HCT116 (cell line): ENCODE data around the gene GALNT7. TPM values are rescaled to one million over a fixed set of nuclear protein-coding genes. Genes with fewer than 3 reads are reported as not detected.

Experiments
- ATAC-seq: fragments of 200-7000 bp; cut with Tn5 transposase; 2 replicates; pipeline ENCODE4 v1.9.1; 2020; ENCODE audit warnings: mild to moderate bottlenecking, moderate library complexity
- BruUV-seq: library from RNA; stranded (reverse); fragments of 400-500 nt; replicated peaks from 2 replicates; lab custom pipeline; 2021; lab: Mats Ljungman, UMichigan
- CTCF ChIA-PET: fragments of 300-600 bp; sonication (Branson Sonifier 250); formaldehyde crosslinking; loops from one replicate; lab custom pipeline; 2021; ENCODE audit warnings: antibody characterized with exemption; lab: Charles Lee
- POLR2A ChIA-PET: fragments of 300-600, 350-600 bp; sonication (Branson Sonifier 250); formaldehyde crosslinking; loops from one replicate; lab custom pipeline; 2021; ENCODE audit warnings: antibody characterized with exemption; lab: Charles Lee
- RAD21 ChIA-PET, 2 experiments: fragments of 300-600 bp; sonication (Branson Sonifier 250); formaldehyde crosslinking; loops; one replicate each; lab custom pipeline; 2023; ENCODE audit warnings: low total read pairs in 2 of 2; ENCODE audit not compliant: uncharacterized antibody in 2 of 2, unreplicated experiment in 2 of 2, low non-redundant PET in 1 of 2; lab: Charles Lee
- DNase-seq: peaks from one replicate; pipeline ENCODE4 v3.0.0-alpha.2; 2010; ENCODE audit warnings: low read depth, low spot score
- H2AFZ ChIP-seq: fragments of 200-600 bp; shearing (Covaris generic), sonication (generic); 2 replicates; pipeline ENCODE4 v1.6.1; 2017; ENCODE audit warnings: low read depth, mixed run types, mixed read lengths, antibody characterized with exemption, low read length; ENCODE audit not compliant: poor library complexity, severe bottlenecking
- H3K27ac ChIP-seq: 2 replicates; pipeline ENCODE4 v1.5.1; 2012; ENCODE audit warnings: low read depth, low read length
- H3K27me3 ChIP-seq: fragments of 200-600 bp; sonication (generic); 2 replicates; pipeline ENCODE4 v1.6.1; 2016; ENCODE audit warnings: mixed run types, low read length, mixed read lengths; ENCODE audit not compliant: insufficient read depth
- H3K36me3 ChIP-seq, 2 experiments: fragments of 200-500 bp in 1 of 2; fragments of 200-600 bp in 1 of 2; sonication (Bioruptor generic) in 1 of 2; sonication (generic) in 1 of 2; 2 replicates each; pipeline versions ENCODE4 v1.5.1 to v1.6.1; 2014 to 2016; ENCODE audit warnings: low read length in 2 of 2, inconsistent platforms in 1 of 2, mixed read lengths in 1 of 2, mixed run types in 1 of 2; ENCODE audit not compliant: insufficient read depth in 2 of 2, control insufficient read depth in 1 of 2
- H3K4me1 ChIP-seq, 2 experiments: fragments of 200-600 bp in 1 of 2; sonication (generic) in 1 of 2; 2 replicates each; pipeline versions ENCODE4 v1.5.1 to v1.6.1; 2012 to 2017; ENCODE audit warnings: low read length in 2 of 2, inconsistent platforms in 1 of 2, mild to moderate bottlenecking in 1 of 2, mixed read lengths in 1 of 2, mixed run types in 1 of 2, moderate library complexity in 1 of 2; ENCODE audit not compliant: insufficient read depth in 2 of 2, control insufficient read depth in 1 of 2
- H3K4me2 ChIP-seq: fragments of 200-600 bp; sonication (generic); 2 replicates; pipeline ENCODE4 v1.6.1; 2017; ENCODE audit warnings: mixed run types, low read length, mixed read lengths
- H3K4me3 ChIP-seq, 2 experiments: fragments of 200-600 bp in 1 of 2; sonication (generic) in 1 of 2; replicated peaks in 1 of 2; 2 replicates each; pipeline ENCODE4 v1.5.1; 2011 to 2016; ENCODE audit warnings: low read length in 2 of 2, control low read depth in 1 of 2, low read depth in 1 of 2, mild to moderate bottlenecking in 1 of 2, mixed read lengths in 1 of 2, mixed run types in 1 of 2
- H3K79me2 ChIP-seq: fragments of 200-600 bp; sonication (generic); 2 replicates; pipeline ENCODE4 v1.6.1; 2017; ENCODE audit warnings: mild to moderate bottlenecking, mixed run types, low read length, moderate library complexity, mixed read lengths; ENCODE audit not compliant: insufficient read depth
- H3K9ac ChIP-seq: fragments of 200-600 bp; sonication (generic); 2 replicates; pipeline ENCODE4 v1.6.1; 2016; ENCODE audit warnings: low read length, mixed read lengths
- H3K9me2 ChIP-seq: fragments of 200-600 bp; sonication (generic), shearing (Covaris generic); 2 replicates; pipeline ENCODE4 v1.6.1; 2017; ENCODE audit warnings: mixed run types, mild to moderate bottlenecking, moderate library complexity; ENCODE audit not compliant: insufficient read depth
- H3K9me3 ChIP-seq, 2 experiments: fragments of 200-500 bp in 1 of 2; fragments of 200-600 bp in 1 of 2; sonication (Bioruptor generic) in 1 of 2; sonication (generic) in 1 of 2; 2 replicates each; pipeline ENCODE4 v1.6.1; 2014 to 2017; ENCODE audit warnings: low read length in 2 of 2, mixed read lengths in 2 of 2, inconsistent platforms in 1 of 2, low read depth in 1 of 2, mild to moderate bottlenecking in 1 of 2, mixed run types in 1 of 2, moderate library complexity in 1 of 2; ENCODE audit not compliant: control insufficient read depth in 1 of 2, insufficient read depth in 1 of 2
- H4K20me1 ChIP-seq: fragments of 200-600 bp; sonication (generic), shearing (Covaris generic); 2 replicates; pipeline ENCODE4 v1.6.1; 2017; ENCODE audit warnings: mixed run types, mild to moderate bottlenecking, moderate library complexity; ENCODE audit not compliant: insufficient read depth
- ATF3 ChIP-seq: IDR thresholded peaks from 2 replicates; pipeline ENCODE4 v1.6.1; 2012
- EGR1 ChIP-seq: IDR thresholded peaks from 2 replicates; pipeline ENCODE4 v1.6.1; 2012; ENCODE audit warnings: low read depth
- ELF1 ChIP-seq: IDR thresholded peaks from 2 replicates; pipeline ENCODE4 v1.6.1; 2012; ENCODE audit warnings: low read depth, borderline replicate concordance
- FOSL1 ChIP-seq: IDR thresholded peaks from 2 replicates; pipeline ENCODE4 v1.6.1; 2012; ENCODE audit warnings: low read depth
- POLR2A ChIP-seq: IDR thresholded peaks from 2 replicates; pipeline ENCODE4 v1.7.0; 2011; ENCODE audit warnings: borderline replicate concordance; ENCODE audit not compliant: insufficient read depth, insufficient read length; ENCODE audit errors: extremely low read depth
- POLR2AphosphoS5 ChIP-seq: IDR thresholded peaks from 2 replicates; pipeline ENCODE4 v1.6.1; 2011; ENCODE audit warnings: mild to moderate bottlenecking, low read depth, low read length, moderate library complexity
- SIN3A ChIP-seq: IDR thresholded peaks from 2 replicates; pipeline ENCODE4 v1.6.1; 2012; ENCODE audit warnings: low read depth
- YY1 ChIP-seq: IDR thresholded peaks from 2 replicates; pipeline ENCODE4 v1.6.1; 2011; ENCODE audit warnings: low read length, low read depth, moderate library complexity, mild to moderate bottlenecking; ENCODE audit not compliant: insufficient replicate concordance; ENCODE audit errors: extremely low read depth
- ZBTB33 ChIP-seq: IDR thresholded peaks from 2 replicates; pipeline ENCODE4 v1.6.1; 2011; ENCODE audit warnings: mild to moderate bottlenecking, low read length, moderate library complexity; ENCODE audit not compliant: insufficient replicate concordance; ENCODE audit errors: extremely low read depth
- ZFX ChIP-seq: fragments of 450-650 bp; IDR thresholded peaks from 2 replicates; pipeline ENCODE4 v1.6.1; 2017
- ZNF274 ChIP-seq: fragments of 200-500 bp; sonication (Bioruptor generic); IDR thresholded peaks from 2 replicates; pipeline ENCODE4 v1.6.1; 2014; ENCODE audit warnings: mild to moderate bottlenecking, low read depth, low read length, inconsistent platforms
- intact Hi-C: fragments of 100-400 bp; cut with micrococcal nuclease; formaldehyde crosslinking; loops from 2 replicates; pipeline ENCODE4 v1.10.0; 2022
- total RNA-seq: library from RNA; stranded (reverse); gene quantifications from one replicate; pipeline ENCODE4 v1.2.1, GENCODE V29; 2021; ENCODE audit not compliant: unreplicated experiment
- TF ChIP-seq, protein P1 (sequence below), 3 experiments: fragments of 200-600 bp in 1 of 3; sonication (generic) in 1 of 3; IDR thresholded peaks in 2 of 3; conservative IDR thresholded peaks in 1 of 3; 2 replicates each; pipeline ENCODE4 v1.5.1; 2012 to 2017; ENCODE audit warnings: low read depth in 2 of 3, low read length in 2 of 3, antibody characterized with exemption in 1 of 3, borderline replicate concordance in 1 of 3, control low read depth in 1 of 3, mild to moderate bottlenecking in 1 of 3, mixed read lengths in 1 of 3, mixed run types in 1 of 3, moderate library complexity in 1 of 3; ENCODE audit not compliant: insufficient read depth in 1 of 3
- TF ChIP-seq, protein P2 (sequence below): IDR thresholded peaks from 2 replicates; pipeline ENCODE4 v1.6.1; 2012

GALNT7 gene
- total RNA-seq, 1 experiment from 2014 or later, result 21.3 TPM

GRCh38 chr4:173264245-173264644 is 95.6 kb downstream of the GALNT7 start (continued):
- no peak for TF ChIP-seq ZBTB33
- no peak for TF ChIP-seq ZFX
- no peak for TF ChIP-seq EGR1
- TF ChIP-seq ELF1, result no peak

GRCh38 chr4:173264684-173265185 is 96.1 kb downstream of the GALNT7 start:
- peaks cover 7% of the 10 kb centered on the region; the same call in 1 of the 2 replicates for H4K20me1 ChIP-seq
- H3K27me3 ChIP-seq, result no peaks in the 10 kb centered on the region
- ChIA-PET POLR2A (interaction anchor here (0.7 kb wide), 1 partner anchor 91 kb away, joined by 4 read pairs; no protein-coding TSS in a partner anchor), CTCF (no interaction called here), RAD21 (interaction anchor here in 1 of 2 experiments (0.7 kb wide), 1 partner anchor 149 kb away, joined by 3 read pairs; no protein-coding TSS in a partner anchor)
- H3K9me3 ChIP-seq, result no peaks in the 10 kb centered on the region
- DNase-seq, result no peak
- no peak for ATAC-seq
- H3K27ac ChIP-seq, result no peak overlapping the region
- no peaks in the 10 kb centered on the region for H3K36me3 ChIP-seq
- BruUV-seq, result no TSS peak
- no peaks in the 10 kb centered on the region for H3K4me1 ChIP-seq
- no peak overlapping the region for H3K4me3 ChIP-seq
- H3K79me2 ChIP-seq, result peaks cover 19% of the 10 kb centered on the region
- H3K9ac ChIP-seq, result no peak overlapping the region
- intact Hi-C loops, result no loop called here
- no peaks in the 10 kb centered on the region for H3K9me2 ChIP-seq
- H3K4me2 ChIP-seq, result no peak overlapping the region
- H2AFZ ChIP-seq, result no peak overlapping the region
- TF ChIP-seq SIN3A (no peak), POLR2AphosphoS5 (no peak), ELF1 (no peak), ATF3 (no peak), ZBTB33 (no peak), ZNF274 (no peak), POLR2A (no peak), EGR1 (no peak), YY1 (no peak), ZFX (no peak), FOSL1 (no peak)
- TF ChIP-seq, protein P1, sequence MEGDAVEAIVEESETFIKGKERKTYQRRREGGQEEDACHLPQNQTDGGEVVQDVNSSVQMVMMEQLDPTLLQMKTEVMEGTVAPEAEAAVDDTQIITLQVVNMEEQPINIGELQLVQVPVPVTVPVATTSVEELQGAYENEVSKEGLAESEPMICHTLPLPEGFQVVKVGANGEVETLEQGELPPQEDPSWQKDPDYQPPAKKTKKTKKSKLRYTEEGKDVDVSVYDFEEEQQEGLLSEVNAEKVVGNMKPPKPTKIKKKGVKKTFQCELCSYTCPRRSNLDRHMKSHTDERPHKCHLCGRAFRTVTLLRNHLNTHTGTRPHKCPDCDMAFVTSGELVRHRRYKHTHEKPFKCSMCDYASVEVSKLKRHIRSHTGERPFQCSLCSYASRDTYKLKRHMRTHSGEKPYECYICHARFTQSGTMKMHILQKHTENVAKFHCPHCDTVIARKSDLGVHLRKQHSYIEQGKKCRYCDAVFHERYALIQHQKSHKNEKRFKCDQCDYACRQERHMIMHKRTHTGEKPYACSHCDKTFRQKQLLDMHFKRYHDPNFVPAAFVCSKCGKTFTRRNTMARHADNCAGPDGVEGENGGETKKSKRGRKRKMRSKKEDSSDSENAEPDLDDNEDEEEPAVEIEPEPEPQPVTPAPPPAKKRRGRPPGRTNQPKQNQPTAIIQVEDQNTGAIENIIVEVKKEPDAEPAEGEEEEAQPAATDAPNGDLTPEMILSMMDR (IDR thresholded peaks at IDR 0.05 in 2 of 3, conservative IDR thresholded peaks at IDR 0.05 in 1 of 3; ENCODE audit: borderline replicate concordance in 1 of 3, insufficient read depth in 1 of 3, low read depth in 2 of 3, low read length in 2 of 3), result no peak
- TF ChIP-seq, protein P2, sequence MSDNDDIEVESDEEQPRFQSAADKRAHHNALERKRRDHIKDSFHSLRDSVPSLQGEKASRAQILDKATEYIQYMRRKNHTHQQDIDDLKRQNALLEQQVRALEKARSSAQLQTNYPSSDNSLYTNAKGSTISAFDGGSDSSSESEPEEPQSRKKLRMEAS, result no peak
